GM19372 (cell line): ENCODE measurements around the gene DENND2A.

ENCODE experiments used
- ATAC-seq: cut with Tn5 transposase; IDR thresholded peaks from one replicate; pipeline ENCODE4 v1.9.1; 2021; ENCODE audit warnings: mild to moderate bottlenecking, low read depth, moderate library complexity; ENCODE audit not compliant: unreplicated experiment

The DENND2A gene

DNA sequence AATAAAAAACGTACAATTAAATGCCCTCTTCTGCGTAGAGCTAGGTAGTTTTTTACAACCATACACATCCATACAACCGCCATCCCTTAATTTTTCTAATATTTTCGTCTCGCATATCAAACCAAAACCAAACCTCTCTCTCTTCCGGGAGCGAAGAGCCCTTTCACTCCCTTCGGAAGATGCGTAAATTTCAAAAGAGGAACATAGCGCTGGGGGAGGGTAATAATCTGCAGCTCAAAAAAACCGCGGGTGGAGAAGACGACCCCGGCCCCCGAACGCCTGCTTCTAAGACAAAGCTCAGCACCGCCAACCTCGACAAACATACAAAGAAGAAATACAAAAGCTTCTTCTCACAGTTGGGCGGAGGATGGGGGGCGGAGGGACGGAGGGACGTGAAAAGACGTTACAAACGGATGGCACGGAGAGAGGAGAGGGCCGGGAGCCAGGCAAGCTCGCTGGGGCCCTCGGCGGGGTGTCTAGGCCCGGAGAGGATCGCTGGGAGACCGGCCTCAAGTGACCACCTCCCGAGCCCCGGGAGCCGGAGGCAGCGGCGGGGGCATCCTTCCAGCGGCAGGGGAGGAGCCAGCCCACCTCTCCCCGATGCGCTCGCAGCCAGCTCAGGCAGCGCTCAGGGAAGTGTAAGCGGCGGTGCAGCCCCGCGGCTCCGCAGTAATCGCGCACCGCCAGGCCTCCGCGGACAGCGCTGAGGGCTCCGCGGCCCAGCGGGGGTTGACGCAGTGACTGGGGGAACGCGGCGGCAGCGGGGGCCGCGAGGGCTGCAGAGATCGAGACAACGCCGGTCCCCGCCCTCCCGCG, 162.2 kb downstream of the DENND2A start:
- peak; percentile 21 for ATAC-seq

DNA sequence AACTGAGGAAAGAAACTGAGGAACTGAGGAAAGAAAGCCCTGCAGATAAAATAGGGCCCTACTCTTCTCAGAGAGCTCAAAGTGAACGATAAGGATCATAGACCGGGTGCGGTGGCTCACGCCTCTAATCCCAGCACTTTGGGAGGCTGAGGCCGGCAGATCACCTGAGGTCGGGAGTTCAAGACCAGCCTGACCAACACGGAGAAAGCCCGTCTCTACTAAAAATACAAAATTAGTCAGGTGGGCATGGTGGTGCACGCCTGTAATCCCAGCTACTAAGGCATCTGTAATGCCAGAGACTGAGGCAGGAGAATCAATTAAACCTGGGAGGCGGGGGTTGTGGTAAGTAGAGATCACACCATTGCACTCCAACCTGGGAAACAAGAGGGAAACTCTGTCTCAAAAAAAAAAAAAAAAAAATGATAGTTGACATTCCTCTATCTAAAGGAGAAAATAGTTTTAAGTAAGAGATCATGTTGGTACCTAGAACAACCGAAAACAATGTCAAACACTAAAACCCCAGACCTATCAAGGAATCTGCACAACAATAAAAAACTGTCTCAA, 163.8 kb downstream of the DENND2A start:
- ATAC-seq: no peak

DNA sequence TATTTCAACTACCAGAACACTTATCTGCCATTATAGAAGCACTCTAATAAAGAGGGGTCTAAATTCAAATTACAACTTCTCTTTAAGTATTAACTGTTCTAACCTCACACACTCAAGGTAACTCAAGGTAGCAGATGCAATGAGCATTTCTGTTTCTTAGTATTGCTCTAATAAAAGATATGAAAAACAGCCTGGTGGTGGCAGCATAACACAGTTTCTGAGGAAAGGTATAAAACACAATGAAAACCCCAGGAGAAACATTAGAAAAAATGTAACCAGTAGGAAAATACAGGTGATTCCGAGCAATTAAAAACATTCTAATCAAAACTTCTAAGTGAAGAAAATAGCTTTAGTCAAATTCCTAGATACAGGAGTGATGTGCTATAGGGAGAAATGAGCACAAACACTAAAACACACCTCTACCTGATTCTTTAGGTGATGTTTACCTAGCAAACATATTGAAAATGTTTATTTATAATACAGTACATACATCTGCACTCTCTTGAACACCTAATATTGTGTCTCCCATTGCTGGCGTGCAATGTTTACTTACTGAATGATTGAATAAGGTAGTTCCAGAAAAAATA, 164.8 kb downstream of the DENND2A start:
- ATAC-seq: no peak
